ENCODE data around the gene SH3RF2.
"Not testable (repeated sequence)": the region's sequence is repeated elsewhere in the genome, so short reads cannot be mapped to it uniquely, and the experiment has no call there.

The SH3RF2 gene

DNA sequence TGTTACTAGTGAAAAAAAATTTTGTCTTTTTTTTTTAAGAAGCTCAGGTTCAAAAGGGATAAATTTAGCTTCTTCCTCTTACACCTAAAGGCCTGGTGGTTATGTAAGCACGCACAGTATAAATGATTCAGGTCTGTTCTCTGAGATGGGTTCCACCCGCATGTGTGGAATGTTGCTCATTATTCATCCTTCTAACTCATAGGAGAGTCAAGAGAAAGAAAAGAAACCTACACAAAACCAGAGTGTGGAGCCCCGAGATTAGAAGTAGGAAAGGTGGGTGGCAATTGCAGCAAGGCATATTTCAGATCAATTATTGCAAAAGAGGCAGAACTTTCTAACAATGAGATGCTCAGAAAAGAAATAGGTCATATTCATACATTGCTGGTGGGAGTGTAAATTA lies 155.5 kb downstream of the SH3RF2 start:
- DNase-seq: no peak

DNA sequence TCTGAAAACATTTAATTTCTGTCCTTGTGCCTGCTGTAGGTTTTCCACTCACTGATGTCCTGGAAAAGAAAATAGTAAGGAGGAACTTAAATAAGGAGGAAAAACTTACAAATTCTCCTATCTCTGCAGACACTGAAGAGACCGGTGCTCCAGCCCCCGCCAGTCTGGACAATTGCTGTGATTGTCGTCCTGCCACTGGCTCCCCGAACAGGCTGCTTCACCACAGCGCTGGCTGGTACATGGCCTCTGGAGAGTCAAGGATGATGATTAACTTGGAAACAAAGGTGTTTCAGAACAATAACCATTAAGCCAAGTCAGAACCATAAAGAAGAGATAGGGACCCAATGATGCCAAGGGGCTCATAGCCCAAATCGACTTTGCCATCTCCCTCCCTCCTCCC lies 161.7 kb downstream of the SH3RF2 start:
- no peak for DNase-seq

DNA sequence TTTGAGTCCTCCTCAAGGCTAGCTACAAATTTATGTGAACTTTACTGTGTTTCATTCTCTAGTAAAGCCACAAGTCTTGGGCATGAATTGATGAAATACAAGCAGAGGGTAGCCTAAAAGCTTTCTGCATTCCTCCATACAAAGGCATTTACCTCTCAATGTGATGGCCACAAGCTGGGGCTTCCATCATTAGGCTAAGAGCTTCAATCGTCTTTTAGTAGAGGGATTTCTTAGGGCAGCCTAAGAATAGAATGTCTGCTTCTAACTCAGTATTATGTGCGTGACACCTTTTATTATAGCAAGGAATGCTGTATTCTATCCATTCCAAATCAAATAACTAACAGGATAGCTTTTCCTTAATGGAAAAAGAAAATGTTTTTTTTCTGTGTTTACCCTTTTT lies 165.3 kb downstream of the SH3RF2 start:
- no peak for DNase-seq

DNA sequence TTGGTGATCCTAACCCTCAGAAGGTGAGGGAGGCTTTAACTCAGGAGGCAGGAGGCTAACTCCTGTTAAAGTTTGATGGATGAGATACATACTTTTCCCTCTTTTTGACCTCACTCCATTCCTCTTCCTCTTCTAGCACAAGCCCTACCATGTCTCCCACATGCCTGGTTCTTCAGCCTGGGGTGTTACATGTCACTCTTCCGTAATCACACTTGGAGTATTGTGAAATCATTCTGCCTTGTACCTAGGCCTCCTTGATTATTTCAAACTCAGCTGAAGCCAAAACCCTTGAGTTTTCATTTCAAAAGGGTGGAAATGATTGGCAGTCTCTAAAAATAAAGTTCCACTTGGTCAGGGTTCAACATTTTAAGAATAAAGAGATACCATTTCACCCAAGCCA lies 167.2 kb downstream of the SH3RF2 start:
- DNase-seq: no peak

DNA sequence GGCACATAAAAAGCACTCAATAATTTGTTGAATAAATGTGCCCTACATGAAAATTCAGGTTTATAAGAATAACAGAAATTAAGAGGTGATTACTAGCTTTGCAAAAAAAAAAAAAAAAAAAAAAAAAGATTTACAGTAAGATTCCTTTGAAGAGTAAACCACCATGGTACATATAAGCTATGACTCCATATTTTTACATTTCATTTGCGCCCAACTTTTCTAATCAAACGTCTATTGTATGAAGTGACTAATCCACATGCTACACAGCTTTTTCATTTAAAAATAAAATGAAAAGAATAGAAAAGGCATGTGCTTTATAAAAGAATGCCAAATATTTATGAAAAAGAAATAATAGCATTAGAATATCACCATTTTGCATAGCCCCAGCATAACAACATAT lies 169.1 kb downstream of the SH3RF2 start, which contains the start of gene PLAC8L1:
TSS of gene PLAC8L1 (minus strand) at position 101 of the 400 bp plus-strand sequence. CDS start 1,266 bp downstream, outside the sequence.
- no peak for DNase-seq

DNA sequence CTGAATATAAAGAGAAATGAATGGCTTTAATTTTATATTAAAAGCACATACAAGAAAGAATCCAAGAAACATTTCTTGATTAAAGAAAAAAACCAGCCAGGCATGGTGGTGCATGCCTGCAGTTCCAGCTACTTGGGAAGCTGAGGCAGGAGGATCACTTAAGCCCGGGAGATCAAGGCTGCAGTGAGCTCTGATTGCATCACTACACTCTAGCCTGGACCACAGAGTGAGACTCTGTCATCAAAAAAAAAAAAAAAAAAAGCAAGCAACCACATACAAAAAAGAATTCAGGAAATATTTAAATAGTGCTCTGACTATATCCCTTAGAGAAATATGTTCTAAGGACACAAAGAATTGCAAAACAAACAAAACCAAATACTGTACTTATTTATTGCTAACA lies 171.5 kb downstream of the SH3RF2 start:
- DNase-seq: no peak

DNA sequence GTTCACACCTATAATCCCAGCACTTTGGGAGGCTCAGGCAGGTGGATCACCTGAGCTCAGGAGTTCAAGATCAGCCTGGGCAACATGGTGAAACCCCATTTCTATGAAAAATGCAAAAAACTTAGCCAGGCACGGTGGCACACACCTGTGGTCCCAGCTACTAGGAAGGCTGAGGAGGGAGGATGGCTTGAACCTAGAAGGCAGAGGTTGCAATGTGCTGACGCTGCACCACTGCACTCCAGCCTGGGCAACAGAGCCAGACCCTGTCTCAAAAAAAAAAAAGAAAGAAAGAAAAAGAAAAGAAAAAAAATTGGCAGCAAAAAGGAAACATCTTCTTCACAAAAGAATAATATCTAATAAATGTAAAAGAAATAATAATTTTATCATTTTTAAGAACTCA lies 172.5 kb downstream of the SH3RF2 start:
- not testable (repeated sequence) for DNase-seq

DNA sequence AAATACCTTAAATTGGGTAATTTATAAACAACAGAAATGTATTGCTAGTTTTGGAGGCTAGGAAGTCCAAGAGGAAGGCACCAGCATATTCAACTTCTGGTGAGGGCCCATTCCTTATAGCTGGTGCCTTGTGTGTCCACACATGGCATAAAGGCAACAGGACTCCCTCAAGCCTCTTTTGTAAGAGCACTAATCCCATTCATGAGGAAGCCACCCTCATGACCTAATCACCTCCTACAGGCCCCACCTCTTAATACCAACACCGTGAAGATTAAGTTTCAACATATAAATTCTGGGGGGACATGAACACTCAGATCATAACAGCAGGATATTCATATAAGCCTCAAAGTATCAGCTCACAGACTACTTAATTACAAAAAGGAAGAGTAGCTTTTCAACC lies 173.0 kb downstream of the SH3RF2 start:
- DNase-seq: no peak

DNA sequence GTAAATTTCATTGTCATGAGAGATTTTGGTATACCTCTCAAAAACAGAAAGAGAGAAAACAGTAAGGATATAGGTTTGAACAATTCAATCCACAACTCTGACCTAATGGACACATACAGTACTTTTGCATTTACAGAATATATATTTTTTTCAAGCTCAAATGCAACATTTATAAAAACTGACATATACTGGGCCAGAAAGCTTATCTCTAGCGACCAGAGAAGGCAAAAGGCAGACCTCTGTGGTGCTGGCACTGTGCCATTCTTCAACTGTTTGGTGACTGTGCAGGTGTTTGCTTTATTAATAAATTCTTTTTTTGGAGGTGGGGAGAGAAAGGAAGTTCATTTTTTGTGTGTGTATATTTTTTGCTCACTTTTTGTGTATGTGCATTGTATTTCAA lies 175.0 kb downstream of the SH3RF2 start:
- DNase-seq: no peak

DNA sequence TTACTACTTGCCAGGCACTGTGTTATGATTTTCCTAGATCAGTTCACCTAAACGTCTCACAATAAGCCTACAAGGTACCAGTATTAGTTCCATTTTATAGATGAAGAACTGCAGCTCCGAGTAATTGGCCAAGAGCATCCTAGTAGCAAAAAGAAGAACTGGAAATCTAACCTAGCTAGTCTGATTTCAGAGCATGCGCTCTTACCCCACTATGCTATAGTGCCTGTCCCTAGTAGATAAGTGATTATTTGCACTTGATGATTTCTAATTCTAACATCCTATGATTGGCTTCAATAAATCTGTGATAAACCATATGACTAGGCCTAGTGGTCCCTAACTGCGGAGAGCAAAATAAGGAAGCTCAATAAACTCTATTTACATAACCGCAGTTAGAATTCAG lies 176.1 kb downstream of the SH3RF2 start:
- no peak for DNase-seq
